K562 (cell line): ENCODE results near the gene CCNL1. TPM values are rescaled to one million over a fixed set of nuclear protein-coding genes. Genes with fewer than 3 reads are reported as not detected.

Source experiments
- ATAC-seq: fragments of 200-7000 bp; cut with Tn5 transposase; 3 replicates; pipeline ENCODE4 v1.9.1; 2020; ENCODE audit warnings: moderate library complexity
- BruUV-seq: library from RNA; stranded (reverse); fragments of 400-500 nt; replicated peaks from 2 replicates; lab custom pipeline; 2021; lab: Mats Ljungman, UMichigan
- CTCF ChIA-PET: fragments of 300-600 bp; formaldehyde crosslinking; extraction: SDS; loops from one replicate; lab custom pipeline; 2021; ENCODE audit warnings: low intra/inter-chr PET ratio; lab: Yijun Ruan, JAX
- POLR2A ChIA-PET: fragments of 300-600, 350-650 bp; sonication (Branson Sonifier 250); formaldehyde crosslinking; extraction: SDS; loops from one replicate; lab custom pipeline; 2021; ENCODE audit warnings: antibody characterized with exemption, inconsistent platforms; lab: Yijun Ruan, JAX
- DNase-seq, 4 experiments: peaks; one replicate each; pipeline versions ENCODE4 v3.0.0 to v3.0.0-alpha.2; 2011 to 2018; ENCODE audit warnings: low spot score in 3 of 4, mixed read lengths in 3 of 4; ENCODE audit errors: extremely low read depth in 1 of 4
- FAIRE-seq: peaks from 2 replicates; lab custom pipeline; 2011; peaks lifted over from hg19 to GRCh38; lab: Jason Lieb, UNC
- H2AFZ ChIP-seq: 2 replicates; pipeline ENCODE4 v1.6.0; 2011; ENCODE audit warnings: low read depth, low read length, control low read depth, inconsistent platforms
- H3K27ac ChIP-seq: fragments of 200-600 bp; 3 replicates; pipeline ENCODE4 v1.8.0; 2011; ENCODE audit warnings: low read depth, mild to moderate bottlenecking, control low read depth, inconsistent platforms, low read length, moderate library complexity, mixed read lengths; ENCODE audit errors: extremely low read depth
- H3K27me3 ChIP-seq, 2 experiments: fragments of 300-600 bp in 1 of 2; 2 replicates in 1 of 2; 3 replicates in 1 of 2; pipeline versions ENCODE4 v1.6.0 to v1.8.0; 2011; ENCODE audit warnings: inconsistent platforms in 2 of 2, low read length in 2 of 2, mild to moderate bottlenecking in 1 of 2, mixed read lengths in 1 of 2, moderate library complexity in 1 of 2; ENCODE audit not compliant: control insufficient read depth in 2 of 2, insufficient read depth in 2 of 2
- H3K36me3 ChIP-seq: fragments of 300-600 bp; 3 replicates; pipeline ENCODE4 v1.8.0; 2011; ENCODE audit warnings: mild to moderate bottlenecking, low read length, inconsistent platforms; ENCODE audit not compliant: control insufficient read depth, insufficient read depth
- H3K4me1 ChIP-seq, 2 experiments: fragments of 200-600 bp in 1 of 2; replicated peaks in 1 of 2; 2 replicates in 1 of 2; 3 replicates in 1 of 2; pipeline versions ENCODE4 v1.5.1 to v1.8.0; 2011; ENCODE audit warnings: inconsistent platforms in 2 of 2, low read length in 2 of 2, mild to moderate bottlenecking in 1 of 2, mixed read lengths in 1 of 2, moderate library complexity in 1 of 2; ENCODE audit not compliant: control insufficient read depth in 2 of 2, insufficient read depth in 2 of 2
- H3K4me2 ChIP-seq: 2 replicates; pipeline ENCODE4 v1.6.1; 2011; ENCODE audit warnings: low read length, control low read depth, inconsistent platforms, mixed read lengths; ENCODE audit not compliant: insufficient read depth
- H3K4me3 ChIP-seq: fragments of 200-600 bp; sonication (generic), shearing (Covaris generic); 2 replicates; pipeline ENCODE4 v1.5.1; 2016; ENCODE audit warnings: control low read depth, inconsistent platforms
- H3K79me2 ChIP-seq: fragments of 200-600 bp; 3 replicates; pipeline ENCODE4 v1.8.0; 2011; ENCODE audit warnings: low read length, inconsistent platforms; ENCODE audit not compliant: control insufficient read depth, insufficient read depth
- H3K9ac ChIP-seq, 2 experiments: 2 replicates each; pipeline versions ENCODE4 v1.6.0 to v1.6.1; 2011; ENCODE audit warnings: low read depth in 2 of 2, low read length in 2 of 2, control low read depth in 1 of 2, inconsistent platforms in 1 of 2, mild to moderate bottlenecking in 1 of 2, mixed read lengths in 1 of 2; ENCODE audit not compliant: insufficient read depth in 1 of 2
- H3K9me1 ChIP-seq: one replicate; pipeline ENCODE4 v1.6.0; 2011; ENCODE audit warnings: inconsistent platforms, mild to moderate bottlenecking, low read length, moderate library complexity; ENCODE audit not compliant: control insufficient read depth, insufficient read depth
- H3K9me3 ChIP-seq: replicated peaks from 2 replicates; pipeline ENCODE4 v1.5.1; 2011; ENCODE audit warnings: low read depth, low read length, inconsistent platforms; ENCODE audit not compliant: control insufficient read depth, insufficient read depth
- H4K20me1 ChIP-seq: replicated peaks from 2 replicates; pipeline ENCODE4 v1.6.1; 2011; ENCODE audit warnings: low read length, inconsistent platforms, mixed read lengths; ENCODE audit not compliant: control insufficient read depth, insufficient read depth
- FOXK1 ChIP-seq: sonication (generic); formaldehyde crosslinking; IDR thresholded peaks from 2 replicates; pipeline ENCODE4 v1.8.0; 2022; ENCODE audit warnings: missing genetic modification reagents, mild to moderate bottlenecking, borderline replicate concordance
- MEIS2 ChIP-seq: fragments of 450-650 bp; IDR thresholded peaks from 2 replicates; pipeline ENCODE4 v1.6.1; 2014; ENCODE audit warnings: mild to moderate bottlenecking; ENCODE audit not compliant: partially characterized antibody
- ZSCAN29 ChIP-seq: fragments of 450-650 bp; IDR thresholded peaks from 2 replicates; pipeline ENCODE4 v1.6.1; 2017
- in situ Hi-C: fragments of 300-500 bp; cut with MboI; formaldehyde crosslinking; loops from 4 replicates; pipeline ENCODE4 v1.15.0; 2018; ENCODE audit warnings: inconsistent platforms, mixed read lengths
- intact Hi-C: fragments of 100-400 bp; cut with micrococcal nuclease; formaldehyde crosslinking; loops from 2 replicates; pipeline ENCODE4 v1.14.2; 2022
- polyA plus RNA-seq, 8 experiments: library from polyadenylated mRNA; depleted of rRNA in 4 of 8; stranded (reverse) in 5 of 8; unstranded in 3 of 8; fragments of >200 nt; fragmentation: Nextera tagmentation in 2 of 8; fragmentation: Illumina TruSeq in 1 of 8; extraction: Ambion mirVana in 2 of 8; extraction: Trizol in 1 of 8; gene quantifications; 2 replicates each; pipeline versions ENCODE4 v1.2.1 to v1.2.3, GENCODE V29; 2011 to 2014; ENCODE audit warnings: inconsistent platforms in 1 of 8, missing spikeins in 1 of 8
- total RNA-seq, 7 experiments: library from RNA; depleted of rRNA in 6 of 7; stranded (reverse); fragments of >200 nt in 6 of 7; fragmentation: Illumina TruSeq in 2 of 7; extraction: Trizol in 2 of 7; gene quantifications; 2 replicates each; pipeline versions ENCODE4 v1.2.1 to v1.2.3, GENCODE V29; 2011 to 2021; ENCODE audit warnings: low replicate concordance in 1 of 7
- TF ChIP-seq, protein P1 (sequence below): fragments of 450-650 bp; IDR thresholded peaks from 2 replicates; pipeline ENCODE4 v1.6.1; 2016
- TF ChIP-seq, protein P2 (sequence below): fragments of 450-650 bp; IDR thresholded peaks from 2 replicates; pipeline ENCODE4 v1.6.1; 2018; ENCODE audit not compliant: partially characterized antibody
- TF ChIP-seq, protein P3 (sequence below): fragments of 450-650 bp; IDR thresholded peaks from 2 replicates; pipeline ENCODE4 v1.6.1; 2016; ENCODE audit warnings: missing biosample characterization, missing genetic modification characterization

Gene CCNL1
- total and polyA plus RNA-seq, 9 of the 15 experiments (the other 6 are each of a cell fraction or from before 2014, with no cell fraction given): 16.1 to 186 (median 132) TPM

DNA sequence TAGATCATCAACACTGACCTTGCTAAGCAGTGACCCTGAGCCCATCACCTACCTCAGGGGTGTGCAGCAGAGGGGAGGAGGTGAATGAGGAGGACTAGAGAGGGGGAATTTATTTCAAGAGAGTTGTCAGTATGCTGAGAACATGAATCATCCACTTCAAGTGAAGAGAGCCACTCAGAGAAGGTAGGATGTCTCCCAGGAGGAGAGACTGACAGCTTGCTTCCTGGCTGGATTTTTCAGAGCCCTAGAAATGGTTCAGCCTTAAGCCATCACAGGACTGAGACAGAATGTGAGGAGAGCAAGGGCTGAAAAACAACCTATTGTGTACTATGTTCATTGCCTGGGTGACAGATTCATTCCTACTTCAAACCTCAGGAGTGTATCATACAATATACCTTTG is 34.8 kb downstream of the CCNL1 start:
- H3K4me1 ChIP-seq: peaks cover 21 to 46% of the 10 kb centered on the region in 2 experiments
- DNase-seq (no peak), FAIRE-seq (no peak)
- CTCF ChIA-PET: no interaction called here
- no peaks in the 10 kb centered on the region for H3K36me3 ChIP-seq
- TF ChIP-seq, protein P1, sequence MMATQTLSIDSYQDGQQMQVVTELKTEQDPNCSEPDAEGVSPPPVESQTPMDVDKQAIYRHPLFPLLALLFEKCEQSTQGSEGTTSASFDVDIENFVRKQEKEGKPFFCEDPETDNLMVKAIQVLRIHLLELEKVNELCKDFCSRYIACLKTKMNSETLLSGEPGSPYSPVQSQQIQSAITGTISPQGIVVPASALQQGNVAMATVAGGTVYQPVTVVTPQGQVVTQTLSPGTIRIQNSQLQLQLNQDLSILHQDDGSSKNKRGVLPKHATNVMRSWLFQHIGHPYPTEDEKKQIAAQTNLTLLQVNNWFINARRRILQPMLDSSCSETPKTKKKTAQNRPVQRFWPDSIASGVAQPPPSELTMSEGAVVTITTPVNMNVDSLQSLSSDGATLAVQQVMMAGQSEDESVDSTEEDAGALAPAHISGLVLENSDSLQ: peak; percentile 49
- TF ChIP-seq, protein P2, sequence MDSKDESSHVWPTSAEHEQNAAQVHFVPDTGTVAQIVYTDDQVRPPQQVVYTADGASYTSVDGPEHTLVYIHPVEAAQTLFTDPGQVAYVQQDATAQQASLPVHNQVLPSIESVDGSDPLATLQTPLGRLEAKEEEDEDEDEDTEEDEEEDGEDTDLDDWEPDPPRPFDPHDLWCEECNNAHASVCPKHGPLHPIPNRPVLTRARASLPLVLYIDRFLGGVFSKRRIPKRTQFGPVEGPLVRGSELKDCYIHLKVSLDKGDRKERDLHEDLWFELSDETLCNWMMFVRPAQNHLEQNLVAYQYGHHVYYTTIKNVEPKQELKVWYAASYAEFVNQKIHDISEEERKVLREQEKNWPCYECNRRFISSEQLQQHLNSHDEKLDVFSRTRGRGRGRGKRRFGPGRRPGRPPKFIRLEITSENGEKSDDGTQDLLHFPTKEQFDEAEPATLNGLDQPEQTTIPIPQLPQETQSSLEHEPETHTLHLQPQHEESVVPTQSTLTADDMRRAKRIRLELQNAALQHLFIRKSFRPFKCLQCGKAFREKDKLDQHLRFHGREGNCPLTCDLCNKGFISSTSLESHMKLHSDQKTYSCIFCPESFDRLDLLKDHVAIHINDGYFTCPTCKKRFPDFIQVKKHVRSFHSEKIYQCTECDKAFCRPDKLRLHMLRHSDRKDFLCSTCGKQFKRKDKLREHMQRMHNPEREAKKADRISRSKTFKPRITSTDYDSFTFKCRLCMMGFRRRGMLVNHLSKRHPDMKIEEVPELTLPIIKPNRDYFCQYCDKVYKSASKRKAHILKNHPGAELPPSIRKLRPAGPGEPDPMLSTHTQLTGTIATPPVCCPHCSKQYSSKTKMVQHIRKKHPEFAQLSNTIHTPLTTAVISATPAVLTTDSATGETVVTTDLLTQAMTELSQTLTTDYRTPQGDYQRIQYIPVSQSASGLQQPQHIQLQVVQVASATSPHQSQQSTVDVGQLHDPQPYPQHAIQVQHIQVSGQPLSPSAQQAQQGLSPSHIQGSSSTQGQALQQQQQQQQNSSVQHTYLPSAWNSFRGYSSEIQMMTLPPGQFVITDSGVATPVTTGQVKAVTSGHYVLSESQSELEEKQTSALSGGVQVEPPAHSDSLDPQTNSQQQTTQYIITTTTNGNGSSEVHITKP: peak; percentile 13
- TF ChIP-seq ZSCAN29 (no peak), MEIS2 (peak; percentile 36), FOXK1 (CRISPR knock-in tag) (no peak)
- TF ChIP-seq, protein P3, sequence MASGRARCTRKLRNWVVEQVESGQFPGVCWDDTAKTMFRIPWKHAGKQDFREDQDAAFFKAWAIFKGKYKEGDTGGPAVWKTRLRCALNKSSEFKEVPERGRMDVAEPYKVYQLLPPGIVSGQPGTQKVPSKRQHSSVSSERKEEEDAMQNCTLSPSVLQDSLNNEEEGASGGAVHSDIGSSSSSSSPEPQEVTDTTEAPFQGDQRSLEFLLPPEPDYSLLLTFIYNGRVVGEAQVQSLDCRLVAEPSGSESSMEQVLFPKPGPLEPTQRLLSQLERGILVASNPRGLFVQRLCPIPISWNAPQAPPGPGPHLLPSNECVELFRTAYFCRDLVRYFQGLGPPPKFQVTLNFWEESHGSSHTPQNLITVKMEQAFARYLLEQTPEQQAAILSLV (tag): no peak
- TF ChIP-seq, all 486 proteins: peak for 3
- Histone ChIP-seq H3K27me3 (no peaks in the 10 kb centered on the region), H3K9me1 (no peaks in the 10 kb centered on the region), H3K4me3 (no peak overlapping the region), H4K20me1 (no peaks in the 10 kb centered on the region), H3K9me3 (0 out of 2 replicates have a peak, but pooled peaks cover 1% of the 10 kb centered on the region), H3K9ac (0 out of 4 replicates have a peak overlapping the region, but pooled peaks of 1 of the 2 experiments have one; percentile 8), H3K79me2 (no peaks in the 10 kb centered on the region), H3K4me2 (no peak overlapping the region), H2AFZ (peak overlapping the region; percentile 21; the same call in 1 of the 2 replicates), H3K27ac (no peak overlapping the region)
- in situ Hi-C loops: loop anchor here (25.0 kb wide), 1 partner anchor 588 kb away; no protein-coding TSS in a partner anchor
- BruUV-seq: no TSS peak
- intact Hi-C loops: no loop called here
- ATAC-seq: no peak
- POLR2A ChIA-PET: interaction anchor here (1.2 to 4.4 kb wide), 3 partner anchors 9 to 35 kb away, joined by 3 to 23 read pairs (median 4); no protein-coding TSS in a partner anchor
